Limb (tissue), 2 donors: ENCODE data around the gene MS4A10.
A peak's percentile ranks its signal among the peaks of the same experiment; 100 is the strongest.
"Not testable (repeated sequence)": the region's sequence is repeated elsewhere in the genome, so short reads cannot be mapped to it uniquely, and the experiment has no call there.

Experiments
- DNase-seq, 2 donors: peaks; one replicate each; pipeline ENCODE4 v3.0.0-alpha.2; 2016; ENCODE audit errors: extremely low spot score in 2 of 2

Gene MS4A10

GRCh38 chr11:60823745-60824306, 38.7 kb downstream of the MS4A10 start:
- DNase-seq, result not testable (repeated sequence)

GRCh38 chr11:60825118-60825517, 40.0 kb downstream of the MS4A10 start:
- DNase-seq, result no peak

- no peak for DNase-seq
Observed at GRCh38 chr11:60825790-60826189, 40.7 kb downstream of the MS4A10 start.

GRCh38 chr11:60830478-60831142, 45.5 kb downstream of the MS4A10 start:
- DNase-seq, result no peak

GRCh38 chr11:60831143-60831500, 46.0 kb downstream of the MS4A10 start:
- peak; percentile 75 to 86 for DNase-seq

- DNase-seq, result no peak
Observed at GRCh38 chr11:60831501-60832079, 46.5 kb downstream of the MS4A10 start.

GRCh38 chr11:60834742-60835533, 49.8 kb downstream of the MS4A10 start:
- DNase-seq, result no peak

GRCh38 chr11:60835534-60835846, 50.4 kb downstream of the MS4A10 start:
- no peak for DNase-seq

- no peak for DNase-seq
Observed at GRCh38 chr11:60836866-60837515, 51.9 kb downstream of the MS4A10 start.

- no peak for DNase-seq
Observed at GRCh38 chr11:60838132-60838531, 53.0 kb downstream of the MS4A10 start.

- peak; percentile 69 to 81 for DNase-seq
Observed at GRCh38 chr11:60840470-60841430, 55.6 kb downstream of the MS4A10 start.

- DNase-seq, result peak; percentile 96 to 99
Observed at GRCh38 chr11:60841797-60842667, 56.9 kb downstream of the MS4A10 start, which contains the start of gene CCDC86. Gene CCDC86 (plus strand): TSS chr11:60842113. CDS start chr11:60842125, 12 bp downstream.

GRCh38 chr11:60842668-60843600, 57.8 kb downstream of the MS4A10 start:
- no peak for DNase-seq

GRCh38 chr11:60844045-60844869, 59.1 kb downstream of the MS4A10 start:
- no peak for DNase-seq

- DNase-seq, result no peak
Observed at GRCh38 chr11:60844870-60845221, 59.7 kb downstream of the MS4A10 start.

GRCh38 chr11:60845338-60845737, 60.2 kb downstream of the MS4A10 start:
- no peak for DNase-seq

GRCh38 chr11:60847281-60847680, 62.1 kb downstream of the MS4A10 start:
- DNase-seq, result no peak

- no peak for DNase-seq
Observed at GRCh38 chr11:60847896-60848295, 62.8 kb downstream of the MS4A10 start.
